Thyroid gland (tissue), 4 donors: Measurements from ENCODE around the gene TMX4. TPM values are rescaled to one million over a fixed set of nuclear protein-coding genes. Genes with fewer than 3 reads are reported as not detected.
"Not testable (repeated sequence)": the region's sequence is repeated elsewhere in the genome, so short reads cannot be mapped to it uniquely, and the experiment has no call there.

ENCODE experiments used
- DNase-seq, 2 donors: peaks; one replicate each; pipeline ENCODE4 v3.0.0-alpha.2; 2019
- H3K27ac ChIP-seq, 3 donors: fragments of 200-600 bp; sonication (generic); 1 replicate in 2 of 3; 2 replicates in 1 of 3; pipeline ENCODE4 v1.5.1; 2016 to 2019; ENCODE audit warnings: mild to moderate bottlenecking in 1 of 3, moderate library complexity in 1 of 3
- H3K27me3 ChIP-seq: fragments of 200-600 bp; sonication (generic); one replicate; pipeline ENCODE4 v1.5.1; 2019
- H3K36me3 ChIP-seq, 2 donors: fragments of 200-600 bp; sonication (generic); one replicate each; pipeline ENCODE4 v1.5.1; 2016 to 2019
- H3K4me1 ChIP-seq, 2 donors: fragments of 200-600 bp; sonication (generic); one replicate each; pipeline ENCODE4 v1.5.1; 2017 to 2019
- H3K4me3 ChIP-seq, 3 donors: fragments of 200-600 bp; sonication (generic); replicated peaks in 1 of 3; 1 replicate in 2 of 3; 2 replicates in 1 of 3; pipeline ENCODE4 v1.5.1; 2016; ENCODE audit warnings: mild to moderate bottlenecking in 1 of 3
- H3K9me3 ChIP-seq: fragments of 200-600 bp; sonication (generic); one replicate; pipeline ENCODE4 v1.5.1; 2017
- CTCF ChIP-seq, 6 experiments: fragments of 200-600 bp in 3 of 6; fragments of 450-650 bp in 3 of 6; sonication (generic) in 3 of 6; IDR thresholded peaks; one replicate each; pipeline ENCODE4 v1.5.1; 2016 to 2019; ENCODE audit warnings: antibody characterized with exemption in 6 of 6, mild to moderate bottlenecking in 2 of 6, inconsistent platforms in 1 of 6, moderate library complexity in 1 of 6
- POLR2A ChIP-seq, 2 donors: fragments of 450-650 bp; IDR thresholded peaks; one replicate each; pipeline ENCODE4 v1.6.1; 2017; ENCODE audit warnings: antibody characterized with exemption in 2 of 2, mild to moderate bottlenecking in 2 of 2, moderate library complexity in 1 of 2
- WGBS, 2 donors: methylation state at CpG; one replicate each; pipeline ENCODE4 v1.1.5; 2017; 5-methylcytosine and 5-hydroxymethylcytosine counted together
- intact Hi-C: fragments of 100-400 bp; cut with DNase I; formaldehyde crosslinking; loops from one replicate; pipeline ENCODE4 v1.15.1; 2023
- total RNA-seq, 4 donors: library from RNA; depleted of rRNA; stranded (reverse); fragments of >200 nt; gene quantifications; one replicate each; pipeline ENCODE4 v1.2.3, GENCODE V29; 2016

Gene TMX4
- total RNA-seq, 4 donors from 2014 or later, result 49.0 to 63.8 (median 57.9) TPM

- Histone ChIP-seq H3K4me3 (no peak overlapping the region), H3K4me1 (no peaks in the 10 kb centered on the region), H3K27me3 (no peaks in the 10 kb centered on the region), H3K9me3 (no peaks in the 10 kb centered on the region), H3K36me3 (no peaks in the 10 kb centered on the region), H3K27ac (no peak overlapping the region)
- DNase-seq, result no peak
- WGBS, 2 donors, result 95 to 97% methylated on average over 2 of the region's 2 CpGs
- TF ChIP-seq CTCF (IDR thresholded peaks at IDR 0.05), result no peak
- intact Hi-C loops, result no loop called here
Measured at GRCh38 chr20:8036771-8037170, 17.2 kb upstream of the TMX4 start.

GRCh38 chr20:8033151-8033841, 13.7 kb upstream of the TMX4 start:
- 89 to 92% methylated on average over 7 of the region's 7 CpGs for WGBS, 2 donors
- DNase-seq, result no peak
- intact Hi-C loops, result no loop called here
- TF ChIP-seq CTCF (IDR thresholded peaks at IDR 0.05), result no peak
- TF ChIP-seq POLR2A (IDR thresholded peaks at IDR 0.05), result no peak
- H3K4me1 ChIP-seq, result no peaks in the 10 kb centered on the region
- no peaks in the 10 kb centered on the region for H3K27me3 ChIP-seq
- H3K36me3 ChIP-seq, result no peaks in the 10 kb centered on the region
- no peaks in the 10 kb centered on the region for H3K9me3 ChIP-seq
- H3K27ac ChIP-seq, result no peak overlapping the region
- H3K4me3 ChIP-seq, result no peak overlapping the region

GRCh38 chr20:8032499-8032898, 12.9 kb upstream of the TMX4 start:
- no peak overlapping the region for H3K4me3 ChIP-seq
- no peak for TF ChIP-seq POLR2A (IDR thresholded peaks at IDR 0.05)
- no peak for TF ChIP-seq CTCF (IDR thresholded peaks at IDR 0.05)
- 66 to 90% methylated on average over 2 of the region's 2 CpGs for WGBS, 2 donors
- H3K27me3 ChIP-seq, result no peaks in the 10 kb centered on the region
- H3K4me1 ChIP-seq, result no peaks in the 10 kb centered on the region
- no peaks in the 10 kb centered on the region for H3K9me3 ChIP-seq
- intact Hi-C loops, result no loop called here
- H3K27ac ChIP-seq, result no peak overlapping the region
- no peaks in the 10 kb centered on the region for H3K36me3 ChIP-seq
- DNase-seq, result no peak

- H3K27ac ChIP-seq, result not testable (repeated sequence)
Measured at GRCh38 chr20:8031539-8031938, 12.0 kb upstream of the TMX4 start.

GRCh38 chr20:8021541-8022269, 2.1 kb upstream of the TMX4 start:
- TF ChIP-seq CTCF (IDR thresholded peaks at IDR 0.05), result no peak
- TF ChIP-seq POLR2A (IDR thresholded peaks at IDR 0.05), result no peak
- peaks cover 4 to 12% of the 10 kb centered on the region in 2 donors for H3K4me1 ChIP-seq
- WGBS, 2 donors, result 92% methylated on average over 10 of the region's 10 CpGs

More at GRCh38 chr20:8031539-8031938, 12.0 kb upstream of the TMX4 start:
- H3K27me3 ChIP-seq, H3K4me3 ChIP-seq, DNase-seq, H3K36me3 ChIP-seq, intact Hi-C loops, H3K4me1 ChIP-seq, H3K9me3 ChIP-seq: not testable (repeated sequence)

More at GRCh38 chr20:8021541-8022269, 2.1 kb upstream of the TMX4 start:
- Histone ChIP-seq H3K4me3 (no peak overlapping the region), H3K36me3 (no peaks in the 10 kb centered on the region), H3K9me3 (no peaks in the 10 kb centered on the region), H3K27ac (no peak overlapping the region), H3K27me3 (no peaks in the 10 kb centered on the region)
- no peak for DNase-seq
- intact Hi-C loops, result no loop called here
